ENCODE results near the gene SYT7.

- TF ChIP-seq POLR2AphosphoS5 (IDR thresholded peaks at IDR 0.05) (no peak), CTCF (IDR thresholded peaks at IDR 0.05) (peak in 1 of 3 experiments; percentile 4), POLR2A (IDR thresholded peaks at IDR 0.05; ENCODE audit: low read depth) (no peak)
These were observed 3.3 kb downstream of the SYT7 start for GRCh38 chr11:61577383-61578118.

Measured in esophagus muscularis mucosa (tissue), 3 donors.